Epidermal melanocyte (primary cell): ENCODE results near the gene SPG21.

ENCODE experiments used
- DNase-seq: peaks from one replicate; pipeline ENCODE4 v3.0.0; 2011; ENCODE audit warnings: low spot score; ENCODE audit not compliant: insufficient read length

SPG21 gene

DNA sequence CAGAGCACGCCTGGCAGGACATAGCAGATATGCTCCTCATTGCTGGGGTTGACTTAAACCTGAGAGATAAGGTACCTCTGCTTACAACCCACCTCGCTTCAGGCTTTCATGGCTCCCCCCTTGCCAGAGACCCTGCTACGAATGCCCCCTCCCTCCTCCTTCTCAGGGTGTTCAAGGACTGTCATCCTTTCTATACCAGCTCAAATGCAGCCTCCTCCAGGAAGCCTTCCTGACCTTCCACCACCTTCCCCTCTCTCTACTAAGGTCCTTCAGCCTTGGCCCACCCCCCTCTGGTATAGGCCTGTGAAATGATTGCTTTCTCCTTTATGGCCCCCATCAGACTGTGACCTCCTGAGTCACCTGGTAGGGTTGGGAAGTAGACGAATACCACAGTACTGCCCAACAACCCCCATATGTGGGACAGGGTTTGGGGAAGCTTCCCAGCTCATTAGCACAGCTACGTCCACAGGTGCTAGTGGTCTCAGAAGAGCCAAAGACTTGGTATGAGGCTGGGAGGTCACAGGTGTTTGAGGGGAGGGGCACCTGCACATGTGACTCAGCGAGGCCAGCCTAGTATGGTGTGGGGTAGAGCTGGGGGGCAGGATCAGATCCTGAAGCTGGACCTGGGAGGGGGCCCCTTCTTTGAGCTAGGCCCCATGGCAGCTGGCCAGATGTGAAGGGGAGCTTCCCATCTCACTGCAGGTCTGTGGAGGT, 46.0 kb downstream of the SPG21 start:
- no peak for DNase-seq

- no peak for DNase-seq
Observed at GRCh38 chr15:64942356-64942755, 47.4 kb downstream of the SPG21 start.

DNA sequence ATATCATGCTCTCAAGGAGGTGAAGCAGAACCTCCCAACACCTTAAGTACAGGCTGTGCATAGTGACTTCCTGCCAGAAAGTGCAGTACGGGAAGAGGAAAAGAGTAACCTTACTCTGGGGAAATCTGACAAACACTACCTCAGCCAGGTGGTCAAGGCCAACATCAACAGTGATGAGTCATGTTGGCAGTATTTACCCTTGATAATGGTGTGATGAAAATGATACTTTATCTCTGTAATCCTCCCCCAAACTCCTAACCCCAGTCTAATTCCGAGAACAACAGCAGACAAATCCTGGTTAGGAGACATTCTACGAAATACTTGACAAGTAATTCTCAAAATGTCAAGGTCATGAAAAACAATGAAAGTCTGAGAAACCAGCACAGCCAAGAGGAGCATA, 51.5 kb downstream of the SPG21 start:
- no peak for DNase-seq

DNA sequence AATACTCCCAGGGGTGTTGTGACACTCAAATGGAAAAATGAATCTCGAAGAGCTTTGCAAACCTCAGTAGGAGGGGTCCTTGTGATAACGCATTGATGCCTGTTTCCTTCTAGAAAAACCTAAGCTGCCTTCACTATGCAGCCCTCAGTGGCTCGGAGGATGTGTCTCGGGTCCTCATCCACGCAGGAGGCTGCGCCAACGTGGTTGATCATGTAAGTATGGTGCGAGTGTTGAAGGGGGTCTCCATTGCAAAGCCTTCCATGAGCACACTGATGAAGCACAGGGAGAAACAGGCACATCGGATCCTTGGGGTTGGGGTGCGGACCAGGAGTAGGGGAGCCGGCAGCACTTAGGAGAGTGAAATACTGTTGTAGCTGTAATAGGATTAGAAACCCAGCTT, 55.7 kb downstream of the SPG21 start:
- DNase-seq, result no peak

GRCh38 chr15:64931381-64931780, 58.3 kb downstream of the SPG21 start:
- no peak for DNase-seq

DNA sequence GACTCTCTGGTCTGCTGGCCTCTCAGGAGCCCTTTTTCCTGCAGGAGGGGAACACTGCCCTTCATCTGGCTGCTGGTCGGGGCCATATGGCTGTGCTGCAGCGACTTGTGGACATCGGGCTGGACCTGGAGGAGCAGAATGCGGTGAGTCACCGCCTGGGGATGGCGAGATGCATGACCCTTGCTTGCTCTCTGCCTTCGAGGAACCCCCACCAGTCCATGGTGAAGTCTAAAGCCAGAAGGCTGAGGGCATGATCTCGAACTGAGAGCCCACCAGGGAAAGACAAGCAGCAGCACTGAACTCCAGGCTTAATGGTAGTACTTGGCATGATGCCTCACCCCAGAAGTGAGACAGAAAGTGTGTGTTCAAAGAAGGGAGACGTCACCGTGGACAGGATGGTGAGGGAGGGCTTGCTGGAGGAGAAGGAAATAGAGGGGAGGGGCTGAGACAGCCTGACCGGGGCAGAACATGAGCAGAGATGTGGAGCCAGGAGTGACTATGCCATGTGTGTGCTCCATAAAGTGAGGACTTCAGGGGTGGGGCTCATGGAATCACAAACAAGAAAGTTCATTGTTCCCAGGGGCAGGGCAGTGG, 58.8 kb downstream of the SPG21 start:
- DNase-seq, result no peak

- no peak for DNase-seq
Observed at GRCh38 chr15:64930019-64930652, 59.6 kb downstream of the SPG21 start.

DNA sequence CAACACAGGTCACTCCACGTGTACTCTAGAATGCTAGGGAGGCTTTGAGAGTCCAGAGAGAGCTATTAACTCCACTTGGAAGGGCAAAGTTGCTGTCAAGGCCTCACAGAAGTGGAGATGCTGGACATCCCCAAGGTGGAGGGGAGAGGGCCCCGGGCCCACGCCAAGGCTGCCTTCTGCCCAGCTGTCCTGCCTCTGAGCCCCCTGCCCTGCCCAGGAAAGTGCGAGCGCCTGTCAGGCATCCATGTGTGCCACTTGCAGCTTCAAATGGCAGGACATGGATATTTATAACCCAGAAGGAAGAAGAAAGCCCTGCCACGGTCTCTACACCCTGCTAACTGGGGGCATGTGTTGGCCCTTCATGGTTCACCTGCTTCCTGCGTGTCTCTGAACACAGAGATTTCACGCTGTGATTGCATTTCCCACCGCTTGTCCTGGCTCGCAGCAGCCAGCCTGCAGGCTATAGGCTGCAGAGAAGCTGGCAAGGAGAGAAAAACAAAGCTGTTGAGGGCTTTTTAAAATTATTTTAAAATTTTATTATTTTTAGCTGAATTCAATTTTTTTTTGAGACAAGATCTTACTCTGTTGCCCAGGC, 61.0 kb downstream of the SPG21 start:
- DNase-seq, result no peak

DNA sequence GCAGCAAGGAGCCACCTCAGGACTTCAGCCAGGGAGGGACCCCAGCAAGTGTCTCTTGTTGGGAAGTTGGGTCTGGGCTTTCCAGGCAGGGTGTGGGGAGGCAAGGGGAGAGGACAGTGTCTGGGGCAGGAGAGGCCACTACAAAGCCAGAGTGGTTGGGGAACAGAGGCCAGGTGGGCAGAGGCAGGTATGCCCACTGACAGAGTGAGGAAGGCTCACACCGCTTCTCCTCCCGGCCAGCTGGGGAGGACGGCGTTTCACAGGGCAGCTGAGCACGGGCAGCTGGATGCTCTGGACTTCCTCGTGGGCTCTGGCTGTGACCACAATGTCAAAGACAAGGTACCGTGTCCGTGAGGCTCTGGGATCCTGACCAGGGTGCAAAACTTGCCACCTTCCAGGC, 63.1 kb downstream of the SPG21 start:
- no peak for DNase-seq

GRCh38 chr15:64925335-64926330, 64.1 kb downstream of the SPG21 start:
- DNase-seq, result no peak

- DNase-seq, result no peak
Observed at GRCh38 chr15:64923546-64923945, 66.2 kb downstream of the SPG21 start.

GRCh38 chr15:64921711-64922110, 68.0 kb downstream of the SPG21 start:
- DNase-seq, result no peak

DNA sequence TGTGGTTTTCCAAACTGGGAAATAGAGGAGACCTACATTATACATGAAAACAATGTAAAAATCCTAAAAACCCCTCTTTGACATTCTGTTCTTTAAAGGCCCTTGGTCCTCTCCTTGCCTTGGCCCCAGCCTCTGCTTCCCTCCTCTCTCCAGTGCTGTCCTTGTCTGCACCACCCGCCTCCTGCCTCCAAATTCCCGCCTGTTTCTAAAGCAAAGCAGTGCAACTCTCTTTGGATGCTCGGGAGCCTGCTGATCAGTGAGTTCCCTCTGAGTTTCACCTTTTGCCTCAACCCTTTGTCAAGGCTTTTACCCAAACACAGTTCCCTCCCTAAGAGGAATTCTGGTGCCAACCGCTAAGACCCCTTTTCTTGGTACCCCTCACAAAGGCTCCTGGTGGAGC, 70.0 kb downstream of the SPG21 start:
- no peak for DNase-seq

GRCh38 chr15:64917211-64917610, 72.5 kb downstream of the SPG21 start:
- no peak for DNase-seq

DNA sequence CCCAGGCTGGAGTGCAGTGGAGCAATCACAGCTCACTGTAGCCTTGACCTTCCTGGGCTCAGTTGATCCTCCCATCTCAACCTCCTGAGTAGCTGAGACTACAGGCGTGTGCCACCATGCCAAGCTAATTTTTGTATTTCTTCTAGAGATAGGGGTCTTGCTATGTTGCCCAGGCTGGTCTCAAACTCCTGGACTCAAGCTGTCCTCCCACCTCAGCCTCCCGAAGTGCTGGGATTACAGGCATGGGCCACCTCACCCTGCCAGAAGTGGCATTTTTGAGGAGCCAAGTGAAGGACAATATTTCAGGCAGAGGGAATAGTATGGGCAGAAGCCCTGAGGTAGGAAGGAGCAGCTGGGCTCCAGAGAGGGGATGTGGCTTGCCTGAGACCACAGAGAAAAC, 73.3 kb downstream of the SPG21 start:
- DNase-seq, result no peak

DNA sequence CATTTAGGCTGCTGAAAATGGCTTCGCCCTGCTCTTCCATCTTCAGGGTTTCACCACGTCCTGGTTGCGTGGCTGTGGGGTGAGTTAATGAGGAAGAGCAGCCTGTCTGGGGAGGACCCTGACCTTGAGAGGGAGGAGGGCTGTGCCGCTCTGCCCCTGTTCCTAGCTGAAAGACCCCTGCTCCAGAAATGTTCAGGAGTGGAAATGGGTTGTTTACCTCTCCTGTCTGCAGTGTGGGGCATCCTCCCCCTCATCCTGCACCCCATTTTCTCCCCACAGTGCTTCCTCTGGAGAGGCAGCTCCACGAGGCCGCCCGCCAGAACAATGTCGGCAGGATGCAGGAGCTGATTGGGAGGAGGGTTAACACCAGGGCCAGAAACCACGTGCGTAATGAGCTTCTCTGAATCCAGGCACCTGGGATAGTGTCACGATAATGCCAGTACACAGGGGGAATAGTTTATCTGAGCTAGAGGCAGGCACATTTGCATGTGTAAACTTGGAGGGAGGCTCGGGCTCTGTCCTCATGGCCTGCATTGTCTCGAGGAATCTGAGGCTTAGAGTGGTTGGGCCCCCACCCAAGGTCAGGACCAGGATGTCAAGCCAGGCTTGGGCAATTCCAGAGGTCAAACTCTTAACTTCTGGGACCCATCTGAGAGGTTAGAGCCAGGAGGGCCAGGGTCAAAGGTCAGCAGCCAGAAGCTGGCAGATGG, 74.0 kb downstream of the SPG21 start:
- DNase-seq, result no peak
